ENCODE data around the gene SPTLC2.
"Not testable (repeated sequence)": the region's sequence is repeated elsewhere in the genome, so short reads cannot be mapped to it uniquely, and the experiment has no call there.

The SPTLC2 gene

DNA sequence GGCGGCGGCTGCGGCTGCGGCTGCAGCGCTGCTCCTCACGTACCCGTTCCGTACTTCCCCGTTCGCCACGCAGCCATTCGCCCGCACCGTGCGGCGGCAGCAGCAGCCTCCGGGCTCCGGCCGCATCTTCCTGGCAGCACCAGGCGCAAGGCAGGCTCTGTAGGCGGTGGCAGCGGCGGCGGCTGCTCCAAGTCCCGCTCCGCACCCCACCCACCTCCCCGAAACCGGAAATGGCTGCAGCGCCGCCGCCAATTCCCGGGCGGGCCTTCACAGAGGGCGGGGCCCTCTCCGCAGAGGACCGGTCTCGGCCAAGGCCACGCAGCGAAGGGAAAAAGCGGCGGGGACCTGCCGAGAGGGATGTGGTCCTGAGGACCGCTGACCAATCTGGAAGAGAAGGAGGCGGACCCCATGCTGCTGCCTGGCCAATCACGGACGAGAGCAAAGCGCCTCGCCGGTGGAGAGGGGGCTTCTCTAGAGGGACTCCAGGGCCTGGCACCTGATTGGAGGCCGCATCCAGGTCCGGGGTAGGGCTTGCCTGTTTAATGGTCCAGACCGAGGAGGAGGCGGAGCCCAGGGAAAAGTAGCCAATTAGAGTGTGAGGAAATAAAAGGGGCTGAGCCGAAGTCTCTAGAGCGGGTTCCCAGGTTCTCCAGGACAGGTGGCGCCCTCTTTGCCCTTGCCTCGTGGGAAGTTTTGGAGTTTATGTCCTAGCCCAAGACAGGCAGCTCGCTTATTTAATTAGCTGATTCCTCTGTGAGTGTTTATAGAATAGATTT is at the start of gene SPTLC2:
TSS of gene SPTLC2 (minus strand) at position 184 of the 776 bp plus-strand sequence. CDS start at position 126, 58 bp downstream.
- DNase-seq (ENCODE audit: low read depth in 2 of 2) = peak; percentile 85 to 91

DNA sequence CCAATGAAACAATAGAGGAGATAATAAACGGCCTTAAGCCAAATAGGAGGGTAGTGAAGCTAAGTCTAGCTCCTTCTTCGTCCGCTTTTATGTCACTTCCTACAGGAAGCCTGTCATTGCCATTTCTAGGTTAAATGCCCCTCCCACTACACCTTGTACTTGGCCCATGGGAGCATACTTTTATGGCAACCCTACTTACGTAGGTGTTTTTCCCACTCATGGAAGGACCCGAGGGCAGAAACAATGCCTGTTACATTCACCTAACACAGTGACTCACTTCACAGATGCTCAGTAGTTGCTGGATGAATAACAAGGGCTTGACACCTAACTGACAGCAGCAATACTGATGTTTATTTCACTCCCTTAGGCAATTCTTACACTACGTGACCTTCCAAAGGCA is 46.9 kb upstream of the SPTLC2 start:
- DNase-seq (ENCODE audit: low read depth in 2 of 2) = no peak

DNA sequence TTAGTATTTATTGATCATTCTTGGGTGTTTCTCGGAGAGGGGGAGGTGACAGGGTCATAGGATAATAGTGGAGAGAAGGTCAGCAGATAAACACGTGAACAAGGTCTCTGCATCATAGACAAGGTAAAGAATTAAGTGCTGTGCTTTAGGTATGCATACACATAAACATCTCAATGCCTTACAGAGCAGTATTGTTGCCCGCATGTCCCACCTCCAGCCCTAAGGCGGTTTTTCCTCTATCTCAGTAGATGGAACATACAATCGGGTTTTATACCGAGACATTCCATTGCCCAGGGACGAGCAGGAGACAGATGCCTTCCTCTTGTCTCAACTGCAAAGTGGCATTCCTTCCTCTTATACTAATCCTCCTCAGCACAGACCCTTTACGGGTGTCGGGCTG is 45.1 kb upstream of the SPTLC2 start:
- DNase-seq (ENCODE audit: low read depth in 2 of 2) = not testable (repeated sequence)

GRCh38 chr14:77660754-77661153 is 44.3 kb upstream of the SPTLC2 start:
- DNase-seq (ENCODE audit: low read depth in 2 of 2) = no peak

DNA sequence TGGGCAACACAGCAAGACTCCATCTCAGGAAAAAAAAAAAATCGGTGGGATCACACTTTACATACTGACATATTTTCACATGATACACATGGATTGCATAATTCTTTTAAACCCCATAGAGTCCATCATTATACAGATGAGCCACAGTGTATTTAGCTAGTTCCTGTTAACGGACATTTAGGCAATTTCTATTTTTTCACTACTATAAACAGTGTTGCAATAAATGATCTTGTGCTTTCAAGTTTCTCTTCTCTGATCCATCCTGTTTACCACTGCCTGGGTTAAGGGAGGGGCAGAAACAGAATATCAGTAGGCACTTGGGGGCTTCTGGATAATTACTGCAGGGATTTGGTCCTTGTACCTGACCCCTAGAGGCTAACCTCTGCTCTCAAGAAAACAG is 43.4 kb upstream of the SPTLC2 start:
- no peak for DNase-seq (ENCODE audit: low read depth in 2 of 2)

GRCh38 chr14:77657280-77657679 is 40.8 kb upstream of the SPTLC2 start:
- no peak for DNase-seq (ENCODE audit: low read depth in 2 of 2)

DNA sequence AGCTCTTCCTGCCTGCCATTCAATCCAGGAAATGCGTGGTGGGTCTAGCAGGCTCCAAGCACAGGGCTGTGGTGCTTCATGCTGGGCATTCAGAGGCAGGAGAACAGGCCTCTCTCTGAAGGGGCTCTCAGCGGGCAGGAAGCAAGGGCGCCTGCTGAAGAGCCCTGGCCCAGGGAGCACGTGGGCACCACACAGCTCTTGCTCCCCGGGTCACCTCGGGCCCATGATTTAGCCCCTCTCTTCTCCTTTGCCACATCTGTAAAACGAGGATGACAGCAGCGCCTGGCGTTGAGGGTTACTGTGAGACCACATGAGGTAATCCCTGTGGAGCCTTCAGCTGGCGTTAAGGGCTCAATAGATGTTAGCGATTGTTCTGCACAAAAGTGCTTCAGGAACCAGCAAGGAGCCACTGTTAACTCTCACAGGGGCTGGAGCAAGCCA is 37.6 kb upstream of the SPTLC2 start:
- DNase-seq (ENCODE audit: low read depth in 2 of 2) = no peak

DNA sequence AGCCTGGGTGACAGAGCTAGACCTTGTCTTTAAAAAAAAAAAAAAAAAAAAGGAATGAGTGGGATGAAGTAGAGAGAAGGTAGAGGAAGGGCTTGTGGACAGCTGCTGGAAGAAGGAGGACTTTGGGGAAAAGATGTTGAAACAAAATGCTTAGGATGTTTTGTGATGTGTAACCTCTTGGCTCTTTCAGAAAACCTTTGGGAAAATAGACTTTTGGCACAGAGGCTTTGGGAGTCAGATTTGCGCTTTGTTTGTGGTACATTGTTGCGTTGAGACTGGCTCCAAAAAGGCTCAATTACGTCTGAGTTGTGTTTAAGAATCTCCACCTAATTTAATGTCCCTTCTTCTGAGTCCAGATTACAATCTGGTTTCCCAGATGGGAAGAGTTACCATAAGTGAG is 32.9 kb upstream of the SPTLC2 start:
- DNase-seq (ENCODE audit: low read depth in 2 of 2) = no peak

DNA sequence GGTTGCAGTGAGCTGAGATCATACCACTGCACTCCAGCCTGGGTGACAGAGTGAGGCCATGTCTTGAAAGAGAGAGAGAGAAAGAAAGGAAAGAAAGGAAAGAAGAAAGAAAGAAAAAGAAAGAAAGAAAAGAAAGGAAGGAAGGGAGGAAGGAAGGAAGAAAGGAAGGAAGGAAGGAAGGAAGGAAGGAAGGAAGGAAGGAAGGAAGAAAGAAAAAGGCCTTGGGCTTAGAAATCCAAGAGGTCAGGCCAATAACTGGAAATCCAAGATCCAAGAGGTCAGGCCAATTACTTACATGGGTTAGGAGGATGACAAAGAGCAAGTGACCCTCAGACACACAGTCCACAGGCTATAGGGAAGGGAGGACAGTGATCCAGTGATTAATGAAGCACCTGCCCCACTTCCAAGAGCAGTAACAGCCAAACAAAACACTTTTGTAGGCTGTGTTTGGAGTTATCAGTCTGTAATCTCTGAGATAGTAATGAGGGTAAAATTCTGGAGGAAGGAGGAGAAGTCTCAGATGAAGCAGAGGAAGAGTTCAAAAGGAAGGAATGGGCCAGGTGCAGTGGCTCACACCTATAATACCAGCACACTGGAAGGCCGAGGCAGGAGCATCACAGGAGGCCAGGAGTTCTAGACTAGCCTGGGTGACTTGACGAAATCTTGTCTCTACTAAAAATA is 32.2 kb upstream of the SPTLC2 start:
- DNase-seq (ENCODE audit: low read depth in 2 of 2) = no peak

DNA sequence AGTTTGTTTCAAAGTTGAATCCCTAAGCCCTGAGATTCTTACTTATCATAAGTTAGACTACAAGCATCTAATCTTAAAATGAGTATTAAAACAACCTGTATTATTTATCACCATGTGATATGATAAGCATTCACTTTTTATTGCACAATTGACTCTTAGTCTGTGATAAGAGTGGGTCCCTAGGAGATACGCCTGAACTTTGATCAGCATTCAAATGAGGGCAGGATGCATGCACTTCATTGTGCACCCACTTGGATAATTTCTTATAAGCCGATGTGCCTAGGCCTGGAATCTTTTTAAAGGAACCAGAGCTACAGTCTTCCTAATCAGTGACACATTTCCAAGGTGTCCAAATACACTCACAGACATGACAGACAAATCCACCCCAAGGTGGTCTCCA is 31.4 kb upstream of the SPTLC2 start:
- no peak for DNase-seq (ENCODE audit: low read depth in 2 of 2)

- no peak for DNase-seq (ENCODE audit: low read depth in 2 of 2)
Measured at GRCh38 chr14:77646907-77647306, 30.5 kb upstream of the SPTLC2 start.

DNA sequence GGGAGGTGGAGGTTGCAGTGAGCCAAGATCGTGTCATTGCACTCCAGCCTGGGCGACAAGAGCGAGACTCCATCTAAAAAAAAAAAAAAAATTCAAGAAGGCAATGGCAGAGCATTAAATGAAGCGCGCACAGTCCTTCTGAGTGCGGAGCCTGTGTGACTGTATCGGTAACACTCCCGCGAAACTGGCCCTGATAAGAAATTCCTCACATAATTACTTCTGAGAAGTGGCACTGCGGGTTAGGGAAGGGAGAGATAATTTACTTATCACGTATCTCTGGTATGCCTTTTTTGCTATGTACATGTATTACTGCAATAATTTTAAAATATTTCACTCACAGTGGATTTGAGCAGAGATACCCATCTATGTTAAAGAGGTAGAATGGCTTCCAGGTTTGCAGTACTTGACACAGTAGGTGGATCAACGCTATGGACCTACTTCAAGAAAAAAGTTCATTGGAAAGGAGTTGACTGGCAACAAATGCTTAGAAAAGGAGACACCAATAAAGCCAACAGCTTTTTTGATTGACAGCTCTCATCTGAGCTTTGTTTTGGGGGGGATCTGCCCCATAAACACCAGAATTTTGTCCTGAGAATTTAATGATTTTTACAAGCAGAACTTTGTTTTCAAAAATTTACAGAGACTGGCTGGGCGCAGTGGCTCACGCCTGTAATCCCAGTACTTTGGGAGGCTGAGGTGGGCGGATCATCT is 29.2 kb upstream of the SPTLC2 start:
- no peak for DNase-seq (ENCODE audit: low read depth in 2 of 2)

- no peak for DNase-seq (ENCODE audit: low read depth in 2 of 2)
Measured at GRCh38 chr14:77642407-77642806, 26.0 kb upstream of the SPTLC2 start.

DNA sequence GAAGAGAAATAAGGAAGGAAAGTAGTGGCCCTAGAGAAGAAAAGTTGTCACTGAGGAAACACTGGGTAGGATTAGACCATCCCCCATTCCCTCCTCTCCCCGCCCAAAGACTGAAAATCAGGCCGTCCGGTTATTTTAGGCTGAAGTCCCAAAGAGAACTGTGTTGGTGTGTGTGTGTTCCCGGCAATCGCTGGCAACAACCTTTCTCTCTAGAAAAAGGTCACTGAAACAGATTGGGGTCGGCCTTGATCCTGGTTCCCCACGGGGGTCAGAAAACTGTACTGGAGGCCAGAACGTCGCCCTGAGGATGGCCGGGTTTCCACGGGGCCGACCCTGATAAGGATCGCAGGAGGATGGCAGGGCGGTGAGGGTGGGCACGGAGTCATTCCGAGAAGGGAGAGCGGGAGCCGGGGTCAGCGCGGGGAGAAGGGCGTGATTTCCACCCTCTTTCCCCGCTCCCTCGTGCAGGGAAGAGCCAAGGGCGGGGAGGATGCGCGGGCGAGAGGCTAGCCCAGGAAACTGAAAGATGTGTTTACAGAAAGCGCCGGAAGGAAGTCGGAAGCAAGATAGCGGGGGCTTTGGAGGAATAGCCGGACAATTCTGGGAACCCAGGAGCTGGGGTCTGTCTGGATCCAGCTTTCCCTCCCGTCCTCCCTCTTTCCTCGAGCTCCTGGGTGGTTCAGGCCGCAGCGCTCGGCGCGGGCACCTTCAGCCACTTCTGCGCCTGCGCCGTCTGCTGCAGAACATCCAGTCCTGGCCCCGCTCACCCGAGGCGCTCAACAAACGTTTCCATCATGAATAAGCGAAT is 25.3 kb upstream of the SPTLC2 start:
- peak; percentile 58 to 59 for DNase-seq (ENCODE audit: low read depth in 2 of 2)

DNA sequence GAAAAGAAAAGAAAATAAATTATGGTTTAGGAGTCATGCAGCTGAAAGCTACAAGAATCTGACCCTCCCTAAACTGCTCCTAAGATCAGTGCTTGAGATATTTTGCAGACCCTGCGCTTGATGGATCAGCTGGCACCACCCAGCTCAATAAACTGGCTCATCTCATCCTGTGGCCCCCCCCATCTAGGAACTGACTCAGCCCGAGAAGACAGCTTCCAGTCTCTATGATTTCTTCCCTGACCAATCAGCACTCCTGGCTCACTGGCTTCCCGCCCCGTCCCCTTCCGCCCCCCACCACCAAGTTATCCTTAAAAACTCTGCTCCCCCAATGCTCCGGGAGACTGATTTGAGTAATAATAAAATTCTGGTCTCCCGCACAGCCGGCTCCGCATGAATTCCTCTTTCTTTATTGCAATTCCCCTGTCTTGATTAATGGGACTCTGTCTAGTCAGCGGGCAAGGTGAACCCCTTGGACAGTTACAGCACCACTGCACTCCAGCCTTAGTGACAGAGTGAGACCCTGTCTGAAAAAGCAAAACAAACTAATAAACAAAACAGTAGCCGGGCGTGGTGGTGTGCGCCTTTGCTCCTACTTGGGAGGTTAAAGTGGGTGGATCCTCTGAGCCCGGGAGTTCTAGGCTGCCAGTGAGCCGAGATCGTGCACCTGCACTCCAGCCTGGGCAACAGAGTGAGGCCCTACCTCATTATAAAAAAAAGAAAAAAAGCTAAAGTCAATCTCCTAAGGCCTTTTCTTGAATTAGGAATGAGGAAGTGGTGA is 24.5 kb upstream of the SPTLC2 start:
- no peak for DNase-seq (ENCODE audit: low read depth in 2 of 2)

DNA sequence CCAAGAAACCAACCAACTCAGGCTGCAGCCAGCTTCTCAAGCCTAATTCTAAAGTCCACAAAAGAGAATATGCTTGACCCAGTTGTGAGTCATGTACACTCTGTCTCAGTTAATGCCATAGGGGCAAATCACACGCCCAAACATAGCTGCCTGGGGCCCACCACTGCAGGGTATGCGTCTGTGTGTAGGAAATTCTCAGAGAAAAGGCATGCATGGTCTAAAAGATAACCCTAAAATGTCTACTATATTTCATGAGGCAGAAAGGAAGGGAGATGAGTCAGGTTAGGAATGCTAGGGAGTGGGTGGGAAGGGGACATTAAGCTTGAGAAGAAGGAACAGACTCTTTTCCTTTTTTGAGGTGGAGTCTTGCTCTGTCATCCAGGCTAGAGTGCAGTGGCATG is 22.3 kb upstream of the SPTLC2 start:
- DNase-seq (ENCODE audit: low read depth in 2 of 2) = no peak

DNA sequence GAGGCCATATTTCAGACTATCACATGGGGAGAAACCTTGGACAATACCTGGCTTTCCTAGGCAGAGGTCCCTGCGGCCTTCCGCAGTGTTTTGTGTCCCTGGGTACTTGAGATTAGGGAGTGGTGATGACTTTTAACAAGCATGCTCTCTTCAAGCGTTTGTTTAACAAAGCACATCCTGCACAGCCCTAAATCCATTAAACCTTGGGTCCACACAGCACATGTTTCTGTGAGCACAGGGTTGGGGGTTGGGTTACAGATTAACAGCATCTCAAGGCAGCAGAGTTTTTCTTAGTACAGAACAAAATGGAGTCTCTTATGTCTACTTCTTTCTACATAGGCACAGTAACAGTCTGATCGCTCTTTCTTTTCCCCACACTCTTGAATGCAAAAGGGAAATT is 19.4 kb upstream of the SPTLC2 start:
- not testable (repeated sequence) for DNase-seq (ENCODE audit: low read depth in 2 of 2)

DNA sequence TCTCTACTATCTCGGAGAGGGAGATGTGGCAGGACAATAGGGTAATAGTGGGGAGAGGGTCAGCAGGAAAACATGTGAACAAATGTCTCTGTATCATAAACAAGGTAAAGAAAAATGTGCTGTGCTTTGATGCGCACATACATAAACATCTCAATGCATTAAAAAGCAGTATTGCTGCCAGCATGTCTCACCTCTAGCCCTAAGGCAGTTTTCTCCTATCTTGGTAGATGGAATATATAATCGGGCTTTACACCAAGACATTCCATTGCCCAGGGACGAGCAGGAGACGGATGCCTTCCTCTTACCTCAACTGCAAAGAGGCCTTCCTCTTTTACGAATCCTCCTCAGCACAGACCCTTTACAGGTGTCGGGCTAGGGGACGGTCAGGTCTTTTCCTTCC is 19.0 kb upstream of the SPTLC2 start:
- not testable (repeated sequence) for DNase-seq (ENCODE audit: low read depth in 2 of 2)

GRCh38 chr14:77630111-77630510 is 13.7 kb upstream of the SPTLC2 start:
- DNase-seq (ENCODE audit: low read depth in 2 of 2) = no peak

DNA sequence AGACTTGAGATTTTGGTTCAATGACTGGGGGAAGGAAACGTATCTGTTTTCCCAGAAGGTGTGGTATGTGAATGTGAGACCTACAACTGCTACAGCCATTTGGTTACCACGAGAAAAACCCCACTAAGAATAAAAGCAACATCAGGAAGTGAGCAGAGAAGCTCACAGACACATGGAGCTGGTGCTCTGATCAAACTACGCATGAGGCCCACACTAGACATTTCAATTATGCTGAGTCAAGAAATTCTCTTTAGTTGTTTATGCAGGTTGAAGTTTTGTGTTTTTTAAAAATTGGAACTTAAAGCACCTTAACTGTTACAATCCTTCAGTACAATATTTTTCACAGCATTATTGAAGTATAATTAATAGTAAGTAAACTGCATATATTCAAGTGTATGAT is 8.9 kb upstream of the SPTLC2 start:
- no peak for DNase-seq (ENCODE audit: low read depth in 2 of 2)

GRCh38 chr14:77623201-77623600 is 6.8 kb upstream of the SPTLC2 start:
- no peak for DNase-seq (ENCODE audit: low read depth in 2 of 2)

Measured in stimulated activated CD4-positive, alpha-beta T cell treated with anti-CD3 and anti-CD28 coated beads, Interleukin-1b, Interleukin-23, amount 100 ng/mL, for 4 hours (primary cell).